Muscle layer of duodenum (tissue), 2 donors: ENCODE measurements around the gene WDR70.
"Not testable (repeated sequence)": the region's sequence is repeated elsewhere in the genome, so short reads cannot be mapped to it uniquely, and the experiment has no call there.

Experiments used
- H3K27ac ChIP-seq: one replicate; pipeline ENCODE4 v1.7.0; 2013; ENCODE audit warnings: mild to moderate bottlenecking, low read length
- H3K27me3 ChIP-seq: one replicate; pipeline ENCODE4 v1.7.0; 2013; ENCODE audit warnings: low read depth, mild to moderate bottlenecking, control low read depth, low read length
- H3K36me3 ChIP-seq, 2 donors: one replicate each; pipeline ENCODE4 v1.7.0; 2013; ENCODE audit warnings: low read length in 2 of 2, control low read depth in 1 of 2, mild to moderate bottlenecking in 1 of 2; ENCODE audit not compliant: insufficient read depth in 2 of 2, control insufficient read depth in 1 of 2
- H3K4me1 ChIP-seq, 2 donors: one replicate each; pipeline ENCODE4 v1.7.0; 2013; ENCODE audit warnings: low read length in 2 of 2, mild to moderate bottlenecking in 2 of 2, control low read depth in 1 of 2, moderate library complexity in 1 of 2; ENCODE audit not compliant: insufficient read depth in 2 of 2, control insufficient read depth in 1 of 2
- H3K4me3 ChIP-seq, 2 donors: one replicate each; pipeline ENCODE4 v1.7.0; 2013; ENCODE audit warnings: low read length in 2 of 2, low read depth in 1 of 2, mild to moderate bottlenecking in 1 of 2
- H3K9me3 ChIP-seq, 2 donors: one replicate each; pipeline ENCODE4 v1.7.0; 2013; ENCODE audit warnings: low read length in 2 of 2, control low read depth in 1 of 2, mild to moderate bottlenecking in 1 of 2; ENCODE audit not compliant: control insufficient read depth in 1 of 2
- donor health status: healthy.

The WDR70 gene

GRCh38 chr5:37787742-37788141, 408.6 kb downstream of the WDR70 start:
- Histone ChIP-seq H3K4me1 (no peaks in the 10 kb centered on the region), H3K27ac (no peak overlapping the region), H3K27me3 (no peaks in the 10 kb centered on the region), H3K4me3 (no peak overlapping the region), H3K9me3 (no peaks in the 10 kb centered on the region), H3K36me3 (no peaks in the 10 kb centered on the region)

- Histone ChIP-seq H3K4me3 (no peak overlapping the region), H3K27me3 (no peaks in the 10 kb centered on the region), H3K4me1 (no peaks in the 10 kb centered on the region), H3K36me3 (no peaks in the 10 kb centered on the region), H3K27ac (no peak overlapping the region), H3K9me3 (peaks cover 0 to 11% of the 10 kb centered on the region in 2 donors)
These were observed 410.9 kb downstream of the WDR70 start for GRCh38 chr5:37789991-37790390.

- Histone ChIP-seq H3K4me3 (no peak overlapping the region), H3K27me3 (no peaks in the 10 kb centered on the region), H3K9me3 (peaks cover 0 to 19% of the 10 kb centered on the region in 2 donors), H3K27ac (no peak overlapping the region), H3K4me1 (no peaks in the 10 kb centered on the region), H3K36me3 (no peaks in the 10 kb centered on the region)
These were observed 412.2 kb downstream of the WDR70 start for GRCh38 chr5:37791321-37791720.

GRCh38 chr5:37792975-37793631, 414.0 kb downstream of the WDR70 start:
- Histone ChIP-seq H3K4me3 (no peak overlapping the region), H3K9me3 (peaks cover 0 to 21% of the 10 kb centered on the region in 2 donors), H3K36me3 (no peaks in the 10 kb centered on the region), H3K27ac (no peak overlapping the region), H3K27me3 (no peaks in the 10 kb centered on the region), H3K4me1 (no peaks in the 10 kb centered on the region)

- not testable (repeated sequence) for H3K27ac ChIP-seq, H3K27me3 ChIP-seq, H3K36me3 ChIP-seq, H3K4me1 ChIP-seq, H3K4me3 ChIP-seq
- peaks cover 0 to 21% of the 10 kb centered on the region in 2 donors for H3K9me3 ChIP-seq
These were observed 416.2 kb downstream of the WDR70 start for GRCh38 chr5:37795292-37795691.

- peaks cover 0 to 21% of the 10 kb centered on the region in 2 donors for H3K9me3 ChIP-seq
- not testable (repeated sequence) for H3K4me3 ChIP-seq, H3K27ac ChIP-seq, H3K27me3 ChIP-seq, H3K36me3 ChIP-seq, H3K4me1 ChIP-seq
These were observed 417.3 kb downstream of the WDR70 start for GRCh38 chr5:37796435-37796834.

- H3K36me3 ChIP-seq = no peaks in the 10 kb centered on the region
- no peak overlapping the region for H3K4me3 ChIP-seq
- peaks cover 0 to 11% of the 10 kb centered on the region in 2 donors for H3K9me3 ChIP-seq
- H3K27ac ChIP-seq = no peak overlapping the region
- H3K4me1 ChIP-seq = no peaks in the 10 kb centered on the region
- H3K27me3 ChIP-seq = no peaks in the 10 kb centered on the region
These were observed 420.8 kb downstream of the WDR70 start for GRCh38 chr5:37799865-37800421.

- no peak overlapping the region for H3K4me3 ChIP-seq
- no peaks in the 10 kb centered on the region for H3K36me3 ChIP-seq
- H3K9me3 ChIP-seq = peaks cover 0 to under 1% of the 10 kb centered on the region in 2 donors
- no peaks in the 10 kb centered on the region for H3K4me1 ChIP-seq
- H3K27me3 ChIP-seq = no peaks in the 10 kb centered on the region
- no peak overlapping the region for H3K27ac ChIP-seq
These were observed 422.4 kb downstream of the WDR70 start for GRCh38 chr5:37801521-37801920.
